GM12878 (cell line): ENCODE measurements around the gene MPIG6B. TPM values are rescaled to one million over a fixed set of nuclear protein-coding genes. Genes with fewer than 3 reads are reported as not detected.

Experiments used
- ATAC-seq: fragments of 200-7000 bp; cut with Tn5 transposase; 3 replicates; pipeline ENCODE4 v1.9.1; 2020; ENCODE audit warnings: mild to moderate bottlenecking, moderate library complexity
- BruUV-seq: library from RNA; stranded (reverse); fragments of 400-500 nt; replicated peaks from 2 replicates; lab custom pipeline; 2021; lab: Mats Ljungman, UMichigan
- CTCF ChIA-PET: fragments of 300-600 bp; sonication (Branson Sonifier 250); formaldehyde crosslinking; extraction: SDS; loops from one replicate; lab custom pipeline; 2021; ENCODE audit warnings: inconsistent platforms; lab: Yijun Ruan, JAX
- POLR2A ChIA-PET: fragments of 350-600 bp; formaldehyde crosslinking; extraction: SDS; loops from one replicate; lab custom pipeline; 2021; ENCODE audit warnings: inconsistent platforms; lab: Charles Lee
- RAD21 ChIA-PET: fragments of 300-600 bp; sonication (Branson Sonifier 250); formaldehyde crosslinking; loops from one replicate; lab custom pipeline; 2023; ENCODE audit warnings: antibody characterized with exemption; ENCODE audit not compliant: unreplicated experiment; lab: Charles Lee
- SMC1A ChIA-PET: fragments of 300-600 bp; sonication (Branson Sonifier 250); formaldehyde crosslinking; loops from one replicate; lab custom pipeline; 2023; ENCODE audit not compliant: unreplicated experiment, uncharacterized antibody; lab: Charles Lee
- DNase-seq: peaks from one replicate; pipeline ENCODE4 v3.0.0-alpha.2; 2011; ENCODE audit warnings: low read depth, low spot score
- FAIRE-seq: peaks from 3 replicates; lab custom pipeline; 2011; peaks lifted over from hg19 to GRCh38; lab: Jason Lieb, UNC
- H2AFZ ChIP-seq: 2 replicates; pipeline ENCODE4 v1.6.0; 2011; ENCODE audit warnings: low read depth, low read length, control low read depth; ENCODE audit not compliant: control insufficient read depth
- H3K27ac ChIP-seq: 2 replicates; pipeline ENCODE4 v1.5.1; 2011; ENCODE audit warnings: control low read depth; ENCODE audit not compliant: control insufficient read depth, insufficient read depth
- H3K27me3 ChIP-seq, 2 experiments: replicated peaks in 1 of 2; 2 replicates each; pipeline versions ENCODE4 v1.6.0 to v1.6.1; 2011; ENCODE audit warnings: low read length in 1 of 2; ENCODE audit not compliant: control insufficient read depth in 2 of 2, insufficient read depth in 2 of 2
- H3K36me3 ChIP-seq, 2 experiments: 2 replicates each; pipeline ENCODE4 v1.5.1; 2011; ENCODE audit warnings: low read length in 1 of 2; ENCODE audit not compliant: control insufficient read depth in 2 of 2, insufficient read depth in 2 of 2
- H3K4me1 ChIP-seq: 2 replicates; pipeline ENCODE4 v1.6.1; 2011; ENCODE audit warnings: mild to moderate bottlenecking, low read length, moderate library complexity, mixed read lengths; ENCODE audit not compliant: control insufficient read depth, insufficient read depth
- H3K4me2 ChIP-seq: 2 replicates; pipeline ENCODE4 v1.6.0; 2011; ENCODE audit warnings: control low read depth; ENCODE audit not compliant: control insufficient read depth, insufficient read depth
- H3K4me3 ChIP-seq: fragments of 200-600 bp; sonication (generic); 2 replicates; pipeline ENCODE4 v1.5.1; 2016
- H3K79me2 ChIP-seq: 2 replicates; pipeline ENCODE4 v1.6.0; 2011; ENCODE audit warnings: low read length; ENCODE audit not compliant: control insufficient read depth, insufficient read depth
- H3K9ac ChIP-seq: 2 replicates; pipeline ENCODE4 v1.8.0; 2011; ENCODE audit warnings: low read length, control low read depth, mixed read lengths; ENCODE audit not compliant: control insufficient read depth, insufficient read depth
- H3K9me3 ChIP-seq: replicated peaks from 3 replicates; pipeline ENCODE4 v1.5.1; 2011; ENCODE audit warnings: mild to moderate bottlenecking, low read length; ENCODE audit not compliant: control insufficient read depth, insufficient read depth
- H4K20me1 ChIP-seq: 2 replicates; pipeline ENCODE4 v1.6.0; 2011; ENCODE audit not compliant: control insufficient read depth, insufficient read depth
- BCL3 ChIP-seq: IDR thresholded peaks from 2 replicates; pipeline ENCODE4 v1.6.1; 2011; ENCODE audit warnings: borderline replicate concordance, low read depth, mild to moderate bottlenecking, moderate library complexity, low read length; ENCODE audit not compliant: insufficient read depth, poor library complexity, severe bottlenecking
- BRCA1 ChIP-seq: IDR thresholded peaks from 2 replicates; pipeline ENCODE4 v1.6.1; 2011; ENCODE audit warnings: low read depth, low read length, improper control_type of control experiment
- CHD2 ChIP-seq: IDR thresholded peaks from 2 replicates; pipeline ENCODE4 v1.6.1; 2011; ENCODE audit warnings: low read depth, low read length, improper control_type of control experiment, borderline replicate concordance
- CREB1 ChIP-seq: IDR thresholded peaks from 2 replicates; pipeline ENCODE4 v1.6.1; 2012; ENCODE audit warnings: low read depth, mild to moderate bottlenecking, inconsistent platforms
- JUNB ChIP-seq: IDR thresholded peaks from 2 replicates; pipeline ENCODE4 v1.6.1; 2016; ENCODE audit warnings: antibody characterized with exemption, mild to moderate bottlenecking
- MEF2A ChIP-seq: IDR thresholded peaks from 2 replicates; pipeline ENCODE4 v1.6.1; 2011; ENCODE audit warnings: low read depth, mild to moderate bottlenecking, low read length, moderate library complexity; ENCODE audit not compliant: insufficient read depth
- MLLT1 ChIP-seq: fragments of 450-650 bp; IDR thresholded peaks from 2 replicates; pipeline ENCODE4 v1.6.1; 2016; ENCODE audit warnings: mild to moderate bottlenecking
- MYC ChIP-seq: IDR thresholded peaks from 2 replicates; pipeline ENCODE4 v1.6.1; 2011; ENCODE audit warnings: mild to moderate bottlenecking, low read length, moderate library complexity, inconsistent platforms; ENCODE audit not compliant: insufficient read depth, insufficient replicate concordance, insufficient read length, severe bottlenecking
- POLR2A ChIP-seq: IDR thresholded peaks from 2 replicates; pipeline ENCODE4 v1.6.1; 2011; ENCODE audit warnings: low read depth, mild to moderate bottlenecking, low read length
- RFX5 ChIP-seq: IDR thresholded peaks from 2 replicates; pipeline ENCODE4 v1.6.1; 2011; ENCODE audit warnings: low read depth, low read length, improper control_type of control experiment
- SPI1 ChIP-seq: IDR thresholded peaks from 2 replicates; pipeline ENCODE4 v1.6.1; 2011; ENCODE audit warnings: low read depth, mild to moderate bottlenecking, low read length, moderate library complexity, borderline replicate concordance; ENCODE audit not compliant: insufficient read depth
- USF2 ChIP-seq: IDR thresholded peaks from 2 replicates; pipeline ENCODE4 v1.6.1; 2011; ENCODE audit warnings: low read depth, low read length, improper control_type of control experiment, borderline replicate concordance
- WGBS: methylation state at CpG from one replicate; pipeline ENCODE4 v1.1.6; 2016; ENCODE audit warnings: low lambda C conversion rate; ENCODE audit not compliant: insufficient replicate concordance, insufficient coverage; ENCODE audit errors: missing lambda C conversion rate; 5-methylcytosine and 5-hydroxymethylcytosine counted together
- in situ Hi-C: fragments of 300-500 bp; cut with MboI; formaldehyde crosslinking; loops from 9 replicates; pipeline ENCODE4 v1.14.3; 2018; ENCODE audit warnings: mixed read lengths
- intact Hi-C: fragments of 100-400 bp; cut with micrococcal nuclease; formaldehyde crosslinking; loops from one replicate; pipeline ENCODE4 v1.14.2; 2022; ENCODE audit not compliant: unreplicated experiment
- polyA plus RNA-seq, 11 experiments: library from polyadenylated mRNA; depleted of rRNA in 4 of 11; unstranded in 6 of 11; stranded (reverse) in 5 of 11; fragments of >200 nt; fragmentation: Nextera tagmentation in 4 of 11; fragmentation: Illumina TruSeq in 1 of 11; extraction: Ambion mirVana in 4 of 11; extraction: Trizol in 1 of 11; gene quantifications; 1 replicate in 1 of 11; 2 replicates in 10 of 11; pipeline versions ENCODE4 v1.2.1 to v1.2.3, GENCODE V29; 2011 to 2016; ENCODE audit warnings: inconsistent platforms in 2 of 11, missing spikeins in 2 of 11, low read depth in 1 of 11
- total RNA-seq, 4 experiments: library from RNA; depleted of rRNA in 3 of 4; stranded (reverse); fragments of >200 nt in 3 of 4; fragmentation: Illumina TruSeq in 1 of 4; extraction: Trizol in 1 of 4; gene quantifications; 2 replicates each; pipeline versions ENCODE4 v1.2.1 to v1.2.3, GENCODE V29; 2013 to 2021

The MPIG6B gene
- total and polyA plus RNA-seq, 10 of the 15 experiments (the other 5 are each of a cell fraction or from before 2014, with no cell fraction given) = not detected

DNA sequence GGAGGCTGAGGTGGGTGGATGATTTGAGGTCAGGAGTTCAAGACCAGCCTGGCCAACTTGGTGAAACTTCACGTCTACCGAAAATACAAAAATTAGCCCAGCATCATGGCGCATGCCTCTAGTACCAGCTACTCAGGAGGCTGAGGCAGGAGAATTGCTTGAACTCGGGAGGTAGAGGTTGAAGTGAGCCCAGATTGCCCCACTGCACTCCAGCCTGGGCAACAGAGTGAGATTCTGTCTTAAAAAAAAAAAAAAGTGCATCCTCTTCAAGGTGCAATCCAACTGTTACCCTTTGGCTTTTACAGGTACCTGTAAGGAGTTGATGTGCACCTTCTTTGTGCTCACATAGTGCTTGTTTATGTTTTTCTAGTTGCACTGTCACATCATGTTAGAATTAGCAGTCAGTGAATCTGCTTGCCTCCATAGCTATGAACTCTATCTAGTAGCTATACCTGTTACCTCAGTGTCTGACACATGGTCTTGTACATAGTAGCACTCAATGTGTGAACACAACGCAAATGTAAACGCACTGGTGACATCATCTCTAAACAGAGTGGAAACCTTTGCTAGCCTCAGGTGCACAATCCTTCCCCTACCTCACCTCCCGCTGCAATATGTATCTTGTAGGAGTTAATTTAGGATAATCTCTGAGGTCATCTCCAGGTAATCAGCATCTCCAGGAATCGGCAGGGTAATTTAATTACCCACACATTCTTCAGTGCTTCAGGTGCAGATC, 26.3 kb downstream of the MPIG6B start:
- no peak overlapping the region for H3K4me3 ChIP-seq
- TF ChIP-seq CHD2 = no peak
- peak; percentile 27 for TF ChIP-seq BCL3
- ChIA-PET RAD21 (no interaction called here), CTCF (no interaction called here), POLR2A (interaction anchor here (1.3 kb wide), 1 partner anchor 9 kb away, joined by 4 read pairs; the partner anchor contains the start of gene MSH5), SMC1A (interaction anchor here (1.3 kb wide), 1 partner anchor 20 kb away, joined by 4 read pairs; no protein-coding TSS in a partner anchor)
- no peaks in the 10 kb centered on the region for H3K79me2 ChIP-seq
- no peaks in the 10 kb centered on the region for H3K4me1 ChIP-seq
- no peak overlapping the region for H3K4me2 ChIP-seq
- no peak overlapping the region for H3K9ac ChIP-seq
- no peak for DNase-seq
- no peak for ATAC-seq
- H2AFZ ChIP-seq = no peak overlapping the region
- no TSS peak for BruUV-seq
- H3K27ac ChIP-seq = no peak overlapping the region
- no peaks in the 10 kb centered on the region for H3K27me3 ChIP-seq
- H4K20me1 ChIP-seq = no peaks in the 10 kb centered on the region
- in situ Hi-C loops = no loop called here
- intact Hi-C loops = no loop called here
- no peak for FAIRE-seq
- H3K9me3 ChIP-seq = no peaks in the 10 kb centered on the region
- peaks cover 0 to 7% of the 10 kb centered on the region in 2 experiments; a peak in 1 of 4 replicates for H3K36me3 ChIP-seq
- 98% methylated on average over 8 of the region's 8 CpGs for WGBS

DNA sequence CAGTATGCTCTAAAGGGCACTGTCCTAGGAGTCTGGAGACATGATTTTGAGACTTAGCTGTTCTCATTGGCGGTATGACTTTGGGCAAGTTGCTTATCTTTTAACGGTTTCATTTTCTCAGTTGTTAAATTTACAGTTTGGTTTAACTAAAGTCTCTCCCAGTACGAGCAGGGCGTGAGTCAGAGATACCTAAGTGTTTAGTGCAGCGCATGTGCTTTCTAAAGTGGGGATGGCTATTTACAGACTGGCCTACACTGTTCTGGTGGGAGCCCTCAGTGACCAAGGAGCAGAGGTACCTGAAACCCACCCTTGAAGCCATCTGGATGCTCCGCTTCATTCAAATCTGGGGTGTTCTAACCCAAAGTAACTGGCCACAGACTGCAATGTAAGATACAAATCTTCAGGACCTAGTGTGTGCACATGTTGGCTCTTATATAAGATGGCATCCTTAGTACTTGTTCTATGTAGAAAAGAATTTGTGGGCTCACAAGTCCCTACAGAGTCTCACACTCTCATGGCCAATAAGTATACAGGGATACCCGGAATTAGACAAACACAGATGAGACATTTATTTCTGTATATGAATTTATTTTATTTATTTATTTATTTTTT, 27.3 kb downstream of the MPIG6B start:
- Histone ChIP-seq H3K9me3 (no peaks in the 10 kb centered on the region), H3K4me3 (no peak overlapping the region), H3K36me3 (peaks cover 0 to 7% of the 10 kb centered on the region in 2 experiments; a peak in 1 of 4 replicates), H4K20me1 (no peaks in the 10 kb centered on the region), H2AFZ (no peak overlapping the region), H3K27me3 (no peaks in the 10 kb centered on the region), H3K79me2 (no peaks in the 10 kb centered on the region), H3K9ac (no peak overlapping the region), H3K4me1 (no peaks in the 10 kb centered on the region), H3K27ac (no peak overlapping the region), H3K4me2 (no peak overlapping the region)
- intact Hi-C loops = no loop called here
- no peak for FAIRE-seq
- in situ Hi-C loops = no loop called here
- DNase-seq = no peak
- no TSS peak for BruUV-seq
- ChIA-PET RAD21 (no interaction called here), SMC1A (interaction anchor here (1.3 kb wide), 1 partner anchor 19 kb away, joined by 4 read pairs; no protein-coding TSS in a partner anchor), CTCF (no interaction called here), POLR2A (no interaction called here)
- no peak for ATAC-seq
- 87% methylated on average over 7 of the region's 7 CpGs for WGBS
- no peak for TF ChIP-seq RFX5
- no peak for TF ChIP-seq MLLT1
- TF ChIP-seq SPI1 = no peak
- no peak for TF ChIP-seq MYC
- no peak for TF ChIP-seq MEF2A
- no peak for TF ChIP-seq JUNB
- TF ChIP-seq CREB1 = no peak
- TF ChIP-seq BRCA1 = no peak
- TF ChIP-seq USF2 = no peak
- TF ChIP-seq POLR2A = no peak
